Measurements from ENCODE around the gene RTKN.

RTKN gene

GRCh38 chr2:74379851-74380789, 61.6 kb downstream of the RTKN start, which contains the start of gene DCTN1:
Gene DCTN1, minus strand, starts transcription at chr2:74380311. Its CDS starts 274 bp downstream, at chr2:74380037.
- DNase-seq (ENCODE audit: low read depth in 2 of 2), result no peak

DNA sequence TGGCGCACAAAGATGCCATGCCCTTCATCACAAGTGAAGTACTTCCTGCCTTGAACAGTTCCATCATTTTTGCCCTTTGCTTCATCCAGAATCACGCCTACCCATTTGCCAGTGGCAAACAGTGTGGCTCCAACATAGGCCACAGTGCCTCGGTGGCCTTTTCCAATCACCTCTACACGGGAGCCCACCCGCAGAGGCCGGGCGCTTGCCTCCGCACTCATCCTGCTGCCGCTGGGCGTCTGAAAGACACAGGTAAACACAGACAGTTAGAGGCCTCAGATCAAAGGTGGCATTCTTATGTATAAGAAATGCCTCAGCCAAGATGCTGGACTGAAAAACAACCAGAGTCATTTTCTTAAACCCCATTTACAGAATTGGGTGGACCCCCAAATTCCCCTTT, 63.7 kb downstream of the RTKN start:
- DNase-seq (ENCODE audit: low read depth in 2 of 2), result no peak

- no peak for DNase-seq (ENCODE audit: low read depth in 2 of 2)
Observed at GRCh38 chr2:74375838-74376237, 65.9 kb downstream of the RTKN start.

Data from activated CD4-positive, alpha-beta T cell treated with anti-CD3 and anti-CD28 coated beads for 24 hours (primary cell).